Erythroblast (primary cell): Measurements from ENCODE around the gene AMZ1.
A peak's percentile ranks its signal among the peaks of the same experiment; 100 is the strongest.

Experiments
- DNase-seq, 2 experiments: peaks; one replicate each; lab custom pipeline; 2025; lab: John Stamatoyannopoulos, UW
- GATA1 ChIP-seq: IDR thresholded peaks from 2 replicates; pipeline ENCODE4 v1.6.1; 2011; ENCODE audit warnings: low read depth, mild to moderate bottlenecking, control low read depth, low read length, moderate library complexity
- POLR2A ChIP-seq: IDR thresholded peaks from 2 replicates; pipeline ENCODE4 v1.6.1; 2011; ENCODE audit warnings: mild to moderate bottlenecking, low read length

AMZ1 gene

DNA sequence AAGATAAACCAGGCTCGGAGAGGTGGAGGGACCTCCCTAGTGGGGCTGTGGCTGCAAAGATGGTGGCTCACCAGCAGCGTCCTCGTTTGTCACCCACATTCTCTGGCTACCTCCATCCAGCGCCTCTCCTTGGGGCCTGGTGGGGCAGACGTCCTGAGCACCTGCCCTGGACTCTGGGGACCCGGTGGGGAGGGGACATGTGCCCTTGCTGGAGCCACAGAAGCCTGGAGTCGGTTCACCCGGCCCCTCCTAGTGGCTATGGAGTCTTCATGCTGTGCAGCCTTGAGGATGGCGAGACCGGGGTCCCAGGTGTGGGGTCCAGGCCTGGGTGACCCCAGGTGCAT is 41.7 kb upstream of the AMZ1 start:
- DNase-seq: no peak
- no peak for TF ChIP-seq POLR2A
- no peak for TF ChIP-seq GATA1

- TF ChIP-seq GATA1: no peak
- TF ChIP-seq POLR2A: no peak
These were observed 41.1 kb upstream of the AMZ1 start for GRCh38 chr7:2646680-2647571.

DNA sequence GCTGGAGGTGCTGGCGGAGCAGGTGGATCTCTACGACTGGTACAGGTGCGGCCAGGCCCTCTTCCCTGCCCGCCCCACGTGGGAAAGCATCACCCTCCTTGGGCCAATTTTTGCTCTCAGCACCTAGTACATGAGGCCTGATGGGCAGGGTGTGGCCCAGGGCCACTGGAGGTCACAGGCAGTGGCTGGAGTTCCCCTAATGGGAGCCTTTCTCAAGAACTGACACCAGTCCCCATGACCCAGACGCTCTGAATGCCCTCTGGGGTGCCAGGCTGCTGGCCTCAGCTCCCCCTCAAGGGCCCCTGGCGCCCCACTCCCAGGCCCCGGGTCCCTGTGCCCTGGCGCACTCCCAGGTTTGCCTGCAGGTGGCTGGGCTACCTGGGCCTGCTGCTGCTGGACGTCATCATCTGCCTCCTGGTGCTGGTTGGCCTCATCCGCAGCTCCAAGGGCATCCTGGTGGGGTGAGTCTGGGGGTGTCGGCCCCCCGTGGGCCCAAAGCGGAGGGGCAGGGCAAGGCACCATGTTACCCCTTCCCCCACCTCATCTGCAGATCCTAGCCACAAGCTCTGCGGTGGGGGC is 40.3 kb upstream of the AMZ1 start:
- DNase-seq: no peak
- no peak for TF ChIP-seq POLR2A
- no peak for TF ChIP-seq GATA1

More at GRCh38 chr7:2646680-2647571, 41.1 kb upstream of the AMZ1 start:
- DNase-seq: no peak

DNA sequence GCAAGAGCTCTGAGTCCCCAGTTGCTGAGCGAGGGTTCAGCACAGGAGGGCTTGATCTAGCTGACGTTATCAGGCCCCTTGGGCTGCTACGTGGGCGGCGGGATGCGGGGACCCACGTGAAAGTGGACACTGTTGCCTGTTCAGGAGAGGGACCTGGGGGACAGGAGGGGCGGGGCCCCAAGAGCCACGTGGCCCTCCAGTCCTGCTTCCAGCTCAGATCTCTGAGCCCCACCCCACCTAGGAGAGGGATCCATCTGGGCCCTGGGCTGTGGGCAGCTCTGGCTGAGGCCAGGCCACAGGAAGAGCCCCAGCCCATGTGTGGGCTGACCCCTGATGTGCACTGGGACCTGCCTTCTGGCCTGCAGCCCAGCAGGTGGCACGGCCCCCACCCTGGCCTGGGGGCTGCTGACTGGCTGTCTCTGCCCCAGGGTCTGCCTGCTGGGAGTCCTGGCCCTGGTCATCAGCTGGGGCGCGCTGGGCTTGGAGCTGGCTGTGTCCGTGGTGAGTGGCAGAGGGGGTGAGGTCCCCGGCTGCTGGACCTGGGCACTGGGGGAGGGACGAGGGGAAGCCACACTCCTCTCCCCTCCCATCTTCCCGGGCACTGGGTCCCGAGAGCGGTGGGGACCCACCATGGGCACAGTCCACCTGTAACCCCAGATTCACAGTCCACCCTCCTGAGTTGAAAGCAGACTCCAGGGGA is 38.7 kb upstream of the AMZ1 start:
- DNase-seq: no peak
- TF ChIP-seq POLR2A: no peak
- no peak for TF ChIP-seq GATA1

- no peak for TF ChIP-seq POLR2A
- TF ChIP-seq GATA1: no peak
- no peak for DNase-seq
These were observed 38.0 kb upstream of the AMZ1 start for GRCh38 chr7:2649991-2650390.

DNA sequence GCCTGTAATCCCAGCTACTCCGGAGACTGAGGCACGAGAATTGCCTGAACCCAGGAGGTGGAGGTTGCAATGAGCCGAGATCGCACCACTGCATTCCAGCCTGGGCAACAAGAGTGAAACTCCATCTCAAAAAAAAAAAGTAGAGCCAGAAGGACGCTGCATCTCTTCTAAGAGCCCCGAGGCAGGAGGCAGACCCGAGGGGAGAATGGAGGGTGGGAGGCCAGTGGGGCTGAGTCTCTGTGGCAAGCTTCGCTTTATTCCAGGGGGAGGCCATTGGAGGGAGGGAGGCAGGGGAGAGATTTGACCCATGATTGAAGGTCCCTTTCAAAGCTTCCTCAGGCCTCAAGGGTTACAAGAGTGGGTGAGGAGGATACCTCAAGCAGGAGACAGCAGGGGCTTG is 37.6 kb upstream of the AMZ1 start:
- DNase-seq: no peak
- TF ChIP-seq GATA1 (no peak), POLR2A (no peak)

DNA sequence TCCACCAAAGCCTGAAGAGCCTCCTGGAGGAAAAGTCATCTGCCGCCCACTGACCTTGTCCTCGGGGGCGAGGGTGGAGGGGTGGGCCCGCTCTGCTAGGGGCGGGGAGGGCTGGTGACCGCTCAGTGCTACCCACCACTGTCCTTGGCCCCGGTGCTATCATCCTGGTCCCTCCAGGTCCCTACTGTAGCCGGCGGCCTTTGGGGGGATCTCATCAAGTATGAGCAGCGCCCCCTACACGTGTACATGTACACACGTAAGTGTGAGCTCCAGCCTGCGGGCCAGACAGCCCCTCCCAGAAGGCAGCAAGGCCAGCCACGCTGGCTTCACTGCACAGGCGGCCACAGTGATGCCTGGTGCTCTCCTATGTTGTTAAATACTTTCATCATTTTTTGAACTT is 36.7 kb upstream of the AMZ1 start:
- TF ChIP-seq GATA1 (no peak), POLR2A (no peak)
- DNase-seq: peak; percentile 40 to 47

DNA sequence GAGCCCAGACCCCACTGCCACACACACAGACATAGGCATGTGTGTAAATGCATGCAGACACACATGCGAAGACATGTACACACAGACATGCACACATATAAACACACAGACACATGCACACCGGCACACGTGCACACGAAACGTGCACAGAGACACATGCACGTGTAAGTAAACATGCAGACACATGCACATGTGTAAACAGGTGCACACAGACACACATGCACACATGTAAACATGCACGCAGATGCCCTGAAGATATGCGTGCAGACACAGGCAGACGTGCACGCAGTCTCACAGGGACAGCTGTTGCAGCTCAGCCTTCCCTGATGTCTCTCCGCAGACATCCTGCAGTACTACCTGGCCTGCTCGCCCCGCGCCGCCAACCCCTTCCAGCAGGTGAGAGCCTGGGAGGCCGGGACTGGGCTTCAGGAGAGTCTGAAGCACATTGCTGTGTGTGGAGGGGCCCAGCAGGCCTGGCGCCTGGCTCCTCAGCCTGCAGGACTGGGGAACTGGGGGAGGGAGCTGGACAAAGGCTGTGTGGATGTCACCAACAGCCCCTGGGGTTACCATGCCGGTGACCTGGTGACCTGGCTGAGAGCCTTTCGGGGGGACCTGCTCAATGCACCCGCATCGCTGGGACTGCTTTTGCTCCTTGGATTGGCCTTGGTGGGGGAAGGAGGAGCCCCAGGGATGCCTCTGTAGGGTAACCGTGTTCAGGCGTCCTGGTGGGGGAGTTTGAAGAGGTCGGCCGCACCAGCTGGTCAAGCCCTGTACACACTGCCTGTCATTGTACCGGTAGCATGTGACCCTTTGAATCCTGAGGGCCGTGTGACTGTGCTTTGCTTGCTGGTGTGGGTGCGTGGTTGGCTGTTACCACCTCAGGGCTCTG is 35.9 kb upstream of the AMZ1 start:
- no peak for DNase-seq
- TF ChIP-seq POLR2A (no peak), GATA1 (no peak)

GRCh38 chr7:2652736-2653060 is 35.3 kb upstream of the AMZ1 start:
- TF ChIP-seq POLR2A (no peak), GATA1 (no peak)
- no peak for DNase-seq

- TF ChIP-seq GATA1: no peak
- TF ChIP-seq POLR2A: no peak
- DNase-seq: no peak
These were observed 33.9 kb upstream of the AMZ1 start for GRCh38 chr7:2654059-2654458.

DNA sequence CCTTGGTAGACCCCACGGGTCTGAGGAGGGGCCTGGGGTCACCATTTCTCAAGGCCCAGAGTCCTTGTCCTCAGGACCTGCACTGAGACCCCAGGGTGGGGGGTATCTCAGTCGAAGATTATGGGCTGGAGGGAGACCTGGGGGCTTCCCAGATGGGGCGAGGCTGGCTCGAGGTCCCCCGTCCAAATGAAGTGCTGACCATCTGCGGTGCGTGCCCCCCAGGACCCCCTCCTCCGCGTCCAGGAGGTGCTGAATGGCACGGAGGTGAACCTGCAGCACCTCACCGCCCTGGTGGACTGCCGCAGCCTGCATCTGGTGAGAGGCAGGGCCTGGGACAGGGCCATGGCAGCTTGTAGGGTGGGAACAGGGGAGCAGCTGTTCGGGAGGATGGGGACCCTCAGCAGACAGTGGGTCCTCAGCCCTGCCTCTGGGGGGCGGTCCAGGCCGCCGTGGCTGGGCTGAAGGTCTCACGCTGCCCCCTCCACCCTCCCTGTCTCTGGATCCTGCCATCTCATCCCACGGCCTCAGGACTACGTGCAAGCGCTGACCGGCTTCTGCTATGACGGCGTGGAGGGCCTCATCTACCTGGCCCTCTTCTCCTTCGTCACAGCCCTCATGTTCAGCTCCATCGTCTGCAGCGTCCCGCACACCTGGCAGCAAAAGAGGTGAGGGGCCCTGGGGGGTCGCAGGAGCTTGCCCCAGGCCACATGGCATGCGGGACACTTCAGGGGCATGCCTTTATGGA is 32.0 kb upstream of the AMZ1 start:
- TF ChIP-seq GATA1: no peak
- TF ChIP-seq POLR2A: no peak
- DNase-seq: no peak

DNA sequence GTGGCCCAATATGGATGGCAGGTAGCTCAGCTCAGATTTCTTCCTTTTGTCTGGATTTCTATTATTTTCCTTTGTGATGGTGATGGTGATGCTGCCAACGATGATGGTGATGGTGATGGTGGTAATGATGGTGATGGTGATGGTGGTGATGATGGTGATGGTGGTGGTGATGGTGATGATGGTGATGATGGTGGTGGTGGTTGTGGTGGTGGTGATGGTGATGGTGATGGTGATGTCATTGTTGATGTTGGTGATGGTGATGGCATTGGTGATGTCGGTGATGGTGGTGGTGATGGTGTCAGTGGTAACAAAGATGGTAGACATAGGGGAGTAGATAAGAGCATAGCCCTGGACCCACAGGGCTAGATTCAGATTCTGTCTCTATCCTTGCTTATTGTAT is 30.8 kb upstream of the AMZ1 start:
- DNase-seq: no peak

GRCh38 chr7:2657920-2658671 is 29.9 kb upstream of the AMZ1 start:
- DNase-seq: no peak
- TF ChIP-seq GATA1 (no peak), POLR2A (no peak)

More for the DNA sequence above, 30.8 kb upstream of the AMZ1 start:
- TF ChIP-seq POLR2A (no peak), GATA1 (no peak)

DNA sequence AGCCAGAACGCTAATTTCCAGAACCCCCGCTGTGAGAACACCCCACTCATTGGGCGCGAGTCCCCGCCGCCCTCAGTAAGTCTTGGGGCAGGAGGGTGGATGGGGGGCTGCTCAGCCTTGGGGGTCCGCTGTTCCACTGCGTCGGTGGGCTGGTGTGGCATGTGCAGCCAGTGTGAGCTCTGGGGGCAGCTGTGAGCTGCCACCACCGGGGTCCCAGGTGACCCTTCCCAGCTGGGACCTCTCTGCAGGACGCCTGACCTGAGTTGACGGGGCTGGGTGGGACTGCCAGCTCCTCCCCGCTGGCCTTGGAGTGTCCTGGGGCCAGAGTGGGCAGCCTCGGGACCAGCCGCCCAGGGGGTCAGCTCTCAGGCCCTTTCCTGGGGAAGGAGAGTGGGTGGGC is 29.1 kb upstream of the AMZ1 start:
- TF ChIP-seq POLR2A (no peak), GATA1 (no peak)

More for the DNA sequence above, 29.1 kb upstream of the AMZ1 start:
- no peak for DNase-seq
